ENCODE data around the gene PDIA4. TPM values are rescaled to one million over a fixed set of nuclear protein-coding genes. Genes with fewer than 3 reads are reported as not detected.
"Not testable (repeated sequence)": the region's sequence is repeated elsewhere in the genome, so short reads cannot be mapped to it uniquely, and the experiment has no call there.

Gene PDIA4
- total and polyA plus RNA-seq, 11 donors = 8.4 to 84.4 (median 33.1) TPM

GRCh38 chr7:149048805-149049204 lies 20.5 kb upstream of the PDIA4 start:
- DNase-seq (no peak), ATAC-seq (no peak)
- Histone ChIP-seq H3K27me3 (no peaks in the 10 kb centered on the region), H3K4me1 (peaks cover 0 to 3% (median 0%) of the 10 kb centered on the region in 12 donors), H3K9me3 (no peaks in the 10 kb centered on the region), H3K27ac (no peak overlapping the region), H3K36me3 (no peaks in the 10 kb centered on the region), H3K4me3 (no peak overlapping the region)
- intact Hi-C loops (cut with DNase I) = no loop called here
- TF ChIP-seq POLR2A (IDR thresholded peaks at IDR 0.05) (no peak), CTCF (IDR thresholded peaks at IDR 0.05) (no peak)
- whole genome bisulfite sequencing, 4 donors = 63 to 92% (median 88%) methylated on average over 3 of the region's 3 CpGs

GRCh38 chr7:149046416-149046815 lies 18.1 kb upstream of the PDIA4 start:
- ATAC-seq (no peak), DNase-seq (no peak)
- Histone ChIP-seq H3K9me3 (no peaks in the 10 kb centered on the region), H3K4me1 (peaks cover 0 to 3% (median 0%) of the 10 kb centered on the region in 12 donors), H3K27me3 (no peaks in the 10 kb centered on the region), H3K4me3 (no peak overlapping the region), H3K36me3 (no peaks in the 10 kb centered on the region), H3K27ac (peak overlapping the region in 1 of 12 donors; percentile 64)
- no peak for TF ChIP-seq CTCF (IDR thresholded peaks at IDR 0.05)
- TF ChIP-seq POLR2A (IDR thresholded peaks at IDR 0.05) = no peak
- intact Hi-C loops (cut with DNase I) = no loop called here
- 94 to 99% (median 96%) methylated on average over 2 of the region's 2 CpGs for WGBS, 4 donors

- H3K27me3 ChIP-seq = no peaks in the 10 kb centered on the region
- H3K4me3 ChIP-seq = no peak overlapping the region
- TF ChIP-seq CTCF (IDR thresholded peaks at IDR 0.05) (no peak), POLR2A (IDR thresholded peaks at IDR 0.05) (no peak)
- no peak for ATAC-seq
- H3K27ac ChIP-seq = no peak overlapping the region
- WGBS, 4 donors = 91 to 94% (median 92%) methylated on average over 8 of the region's 8 CpGs
- H3K9me3 ChIP-seq = no peaks in the 10 kb centered on the region
- H3K36me3 ChIP-seq = no peaks in the 10 kb centered on the region
- peaks cover 0 to 3% (median 0%) of the 10 kb centered on the region in 12 donors for H3K4me1 ChIP-seq
- no peak for DNase-seq
- intact Hi-C loops (cut with DNase I) = no loop called here
Observed at GRCh38 chr7:149043936-149044335, 15.6 kb upstream of the PDIA4 start.

- H3K27me3 ChIP-seq = no peaks in the 10 kb centered on the region
- H3K9me3 ChIP-seq = peaks cover 0 to 8% (median 0%) of the 10 kb centered on the region in 12 donors
- ATAC-seq (no peak), DNase-seq (no peak)
- WGBS, 4 donors = 71 to 87% (median 81%) methylated on average over 5 of the region's 5 CpGs
- H3K36me3 ChIP-seq = no peaks in the 10 kb centered on the region
- intact Hi-C loops (cut with DNase I) = no loop called here
- H3K27ac ChIP-seq = no peak overlapping the region
- no peak for TF ChIP-seq CTCF (IDR thresholded peaks at IDR 0.05)
- TF ChIP-seq POLR2A (IDR thresholded peaks at IDR 0.05) = no peak
- H3K4me1 ChIP-seq = no peaks in the 10 kb centered on the region
- H3K4me3 ChIP-seq = no peak overlapping the region
Observed at GRCh38 chr7:149041350-149041749, 13.0 kb upstream of the PDIA4 start.

DNA sequence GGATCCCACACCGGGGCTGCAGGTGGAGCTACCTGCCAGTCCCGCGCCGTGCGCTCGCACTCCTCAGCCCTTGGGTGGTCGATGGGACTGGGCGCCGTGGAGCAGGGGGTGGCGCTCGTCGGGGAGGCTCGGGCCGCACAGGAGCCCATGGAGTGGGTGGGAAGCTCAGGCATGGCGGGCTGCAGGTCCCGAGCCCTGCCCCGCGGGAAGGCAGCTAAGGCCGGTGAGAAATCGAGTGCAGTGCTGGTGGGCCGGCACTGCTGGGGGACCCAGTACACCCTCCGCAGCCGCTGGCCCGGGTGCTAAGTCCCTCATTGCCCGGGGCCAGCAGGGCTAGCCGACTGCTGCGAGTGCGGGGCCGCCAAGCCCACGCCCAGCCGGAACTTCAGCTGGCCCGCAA lies 10.3 kb upstream of the PDIA4 start:
- intact Hi-C loops (cut with DNase I); H3K27ac ChIP-seq: not testable (repeated sequence)
- WGBS, 4 donors = 92 to 96% (median 92%) methylated on average over 28 to 32 of the region's 32 CpGs; no CpG with 5 or more reads in 1 of the 4 donors

More for the DNA sequence above, 10.3 kb upstream of the PDIA4 start:
- not testable (repeated sequence) for DNase-seq, H3K4me1 ChIP-seq, H3K27me3 ChIP-seq, H3K4me3 ChIP-seq, H3K36me3 ChIP-seq, ATAC-seq, H3K9me3 ChIP-seq

Measured in heart left ventricle (tissue), 16 donors.